HepG2 (cell line): ENCODE results near the gene FUT6. TPM values are rescaled to one million over a fixed set of nuclear protein-coding genes. Genes with fewer than 3 reads are reported as not detected.

ENCODE experiments used
- ARNT ChIP-seq: fragments of 450-650 bp; IDR thresholded peaks from 2 replicates; pipeline ENCODE4 v1.6.1; 2017
- BRCA1 ChIP-seq: sonication (generic); formaldehyde crosslinking; IDR thresholded peaks from 2 replicates; pipeline ENCODE4 v1.4.0; 2020; ENCODE audit warnings: missing genetic modification reagents
- CERS6 ChIP-seq: sonication (generic); formaldehyde crosslinking; IDR thresholded peaks from 2 replicates; pipeline ENCODE4 v1.5.0; 2020; ENCODE audit warnings: missing genetic modification reagents
- IKZF1 ChIP-seq: fragments of 450-650 bp; IDR thresholded peaks from 2 replicates; pipeline ENCODE4 v1.7.1; 2016
- MIXL1 ChIP-seq: IDR thresholded peaks from 2 replicates; pipeline ENCODE4 v1.6.1; 2016
- MTA3 ChIP-seq: sonication (generic); formaldehyde crosslinking; IDR thresholded peaks from 2 replicates; pipeline ENCODE4 v1.4.0; 2020; ENCODE audit warnings: missing genetic modification reagents
- NAIF1 ChIP-seq: sonication (generic); formaldehyde crosslinking; IDR thresholded peaks from 2 replicates; pipeline ENCODE4 v1.5.0; 2020; ENCODE audit warnings: mild to moderate bottlenecking, missing genetic modification reagents, borderline replicate concordance
- NBN ChIP-seq: fragments of 450-650 bp; conservative IDR thresholded peaks from 2 replicates; pipeline ENCODE4 v1.6.1; 2017
- RAD51 ChIP-seq: fragments of 450-650 bp; IDR thresholded peaks from 2 replicates; pipeline ENCODE4 v1.6.1; 2016; ENCODE audit warnings: borderline replicate concordance
- RARG ChIP-seq: sonication (generic); formaldehyde crosslinking; IDR thresholded peaks from 2 replicates; pipeline ENCODE4 v1.4.0; 2020; ENCODE audit warnings: low read depth, mild to moderate bottlenecking, missing genetic modification reagents
- RNF219 ChIP-seq: sonication (generic); formaldehyde crosslinking; IDR thresholded peaks from 2 replicates; pipeline ENCODE4 v1.5.0; 2020; ENCODE audit warnings: mild to moderate bottlenecking, missing genetic modification reagents
- SNRNP70 ChIP-seq: fragments of 200-400 bp; formaldehyde crosslinking; IDR thresholded peaks from 2 replicates; pipeline ENCODE4 v1.6.1; 2017; ENCODE audit warnings: mild to moderate bottlenecking, low read depth, low read length, moderate library complexity
- TEAD2 ChIP-seq: sonication (generic); formaldehyde crosslinking; IDR thresholded peaks from 2 replicates; pipeline ENCODE4 v1.9.0; 2021; ENCODE audit warnings: missing genetic modification reagents
- U2AF2 ChIP-seq: fragments of 200-400 bp; formaldehyde crosslinking; IDR thresholded peaks from 2 replicates; pipeline ENCODE4 v1.6.1; 2017; ENCODE audit warnings: low read depth, mild to moderate bottlenecking, low read length
- ZMYM2 ChIP-seq: sonication (generic); formaldehyde crosslinking; IDR thresholded peaks from 2 replicates; pipeline ENCODE4 v1.8.0; 2022; ENCODE audit warnings: mild to moderate bottlenecking, missing genetic modification reagents
- ZNF121 ChIP-seq: sonication (generic); formaldehyde crosslinking; IDR thresholded peaks from 2 replicates; pipeline ENCODE4 v1.5.0; 2020; ENCODE audit warnings: mild to moderate bottlenecking, missing genetic modification reagents
- ZNF225 ChIP-seq: sonication (generic); formaldehyde crosslinking; IDR thresholded peaks from 2 replicates; pipeline ENCODE4 v1.4.0; 2020; ENCODE audit warnings: mild to moderate bottlenecking, missing genetic modification reagents
- ZNF276 ChIP-seq: sonication (generic); formaldehyde crosslinking; IDR thresholded peaks from 2 replicates; pipeline ENCODE4 v1.4.0; 2020; ENCODE audit warnings: mild to moderate bottlenecking, low read depth, missing genetic modification reagents
- ZNF280B ChIP-seq: sonication (generic); formaldehyde crosslinking; IDR thresholded peaks from 2 replicates; pipeline ENCODE4 v1.5.0; 2020; ENCODE audit warnings: missing genetic modification reagents, mild to moderate bottlenecking, borderline replicate concordance
- ZNF292 ChIP-seq: sonication (generic); formaldehyde crosslinking; IDR thresholded peaks from 2 replicates; pipeline ENCODE4 v1.8.1; 2022; ENCODE audit warnings: mild to moderate bottlenecking, low read depth, missing genetic modification reagents, borderline replicate concordance
- ZNF335 ChIP-seq: sonication (generic); formaldehyde crosslinking; IDR thresholded peaks from 2 replicates; pipeline ENCODE4 v1.4.0; 2020; ENCODE audit warnings: missing genetic modification reagents
- ZNF354B ChIP-seq: sonication (generic); formaldehyde crosslinking; IDR thresholded peaks from 2 replicates; pipeline ENCODE4 v1.8.0; 2022; ENCODE audit warnings: mild to moderate bottlenecking, missing genetic modification reagents
- ZNF558 ChIP-seq: sonication (generic); formaldehyde crosslinking; IDR thresholded peaks from 2 replicates; pipeline ENCODE4 v1.9.0; 2022; ENCODE audit warnings: mild to moderate bottlenecking, missing genetic modification reagents, borderline replicate concordance
- ZNF580 ChIP-seq: IDR thresholded peaks from 2 replicates; pipeline ENCODE4 v1.6.1; 2016; ENCODE audit warnings: low read depth, borderline replicate concordance
- ZNF619 ChIP-seq: sonication (generic); formaldehyde crosslinking; IDR thresholded peaks from 2 replicates; pipeline ENCODE4 v1.4.0; 2020; ENCODE audit warnings: mild to moderate bottlenecking, missing genetic modification reagents
- polyA plus RNA-seq, 8 experiments: library from polyadenylated mRNA; depleted of rRNA in 3 of 8; stranded (reverse) in 7 of 8; unstranded in 1 of 8; fragments of >200 nt; fragmentation: Illumina TruSeq in 4 of 8; extraction: Trizol in 4 of 8; gene quantifications; 2 replicates each; pipeline versions ENCODE4 v1.2.1 to v1.2.3, GENCODE V29; 2011 to 2016; ENCODE audit warnings: low read depth in 4 of 8, missing spikeins in 1 of 8, mixed read lengths in 1 of 8; ENCODE audit not compliant: insufficient read depth in 1 of 8
- total RNA-seq, 5 experiments: library from RNA; depleted of rRNA; stranded (reverse); fragments of >200 nt; fragmentation: Illumina TruSeq; extraction: Trizol; gene quantifications; 2 replicates each; pipeline ENCODE4 v1.2.3, GENCODE V29; 2016; ENCODE audit warnings: low read depth in 1 of 5

The FUT6 gene
- total and polyA plus RNA-seq, 2 of the 13 experiments (the other 11 are each of a cell fraction or from before 2014, with no cell fraction given): 8.2 to 27.7 TPM

DNA sequence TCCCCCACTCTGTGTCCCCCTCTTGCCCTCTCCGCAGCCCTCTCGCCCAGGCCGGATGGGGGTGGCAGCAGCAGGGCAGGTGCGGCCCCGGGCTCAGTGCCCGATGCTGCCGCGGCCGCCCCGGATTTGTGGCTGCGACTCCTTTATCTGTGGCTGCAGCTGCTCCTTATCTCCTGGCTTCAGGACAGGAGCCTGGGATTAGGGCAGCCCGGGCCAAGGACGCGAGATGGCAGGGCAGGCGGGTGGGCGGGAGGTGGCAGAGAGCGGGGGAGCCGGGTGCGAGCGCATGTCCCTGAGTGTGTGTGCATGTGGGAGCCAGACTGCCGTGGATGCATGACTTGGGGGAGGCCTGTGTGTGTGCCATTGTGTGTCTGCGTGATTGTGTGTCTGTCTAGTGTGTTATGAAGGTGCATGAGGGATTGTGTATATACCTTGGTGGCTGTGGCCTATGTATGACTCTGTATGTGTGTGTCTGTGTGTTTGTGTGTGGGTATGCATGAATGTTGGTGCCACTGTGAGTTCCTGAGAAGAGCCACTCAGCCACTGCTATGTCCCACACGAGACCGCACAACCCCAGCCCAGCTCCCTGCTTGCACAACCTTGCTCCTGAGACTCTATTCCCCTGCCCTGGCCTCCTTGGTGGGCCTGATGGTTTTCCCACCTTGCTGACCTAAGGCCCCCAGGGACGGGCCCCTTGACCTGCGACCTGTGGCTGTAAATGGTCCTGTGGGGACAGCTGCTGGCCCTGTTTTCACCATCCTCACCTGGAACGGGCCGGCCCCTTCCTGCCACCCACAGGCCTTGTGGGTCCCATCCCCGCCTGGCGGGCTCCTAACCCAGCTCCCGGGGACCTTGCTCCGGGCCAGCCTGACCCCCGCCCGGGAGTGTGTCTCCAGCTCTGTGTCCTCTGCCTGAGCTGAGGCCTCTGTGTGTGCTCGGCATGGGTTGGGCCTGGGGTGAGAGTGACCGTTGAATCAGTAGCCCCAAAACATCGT, 40.0 kb downstream of the FUT6 start (continued):
- TF ChIP-seq SNRNP70 (no peak), ARNT (no peak), NBN (no peak), ZNF121 (CRISPR knock-in tag) (no peak), IKZF1 (no peak), ZMYM2 (CRISPR knock-in tag) (no peak), BRCA1 (CRISPR knock-in tag) (no peak), ZNF335 (CRISPR knock-in tag) (no peak), ZNF354B (CRISPR knock-in tag) (no peak), ZNF276 (CRISPR knock-in tag) (no peak), ZNF619 (CRISPR knock-in tag) (no peak), MIXL1 (CRISPR knock-in tag) (no peak), RARG (CRISPR knock-in tag) (no peak), ZNF280B (CRISPR knock-in tag) (no peak; the same call in 1 of the 2 replicates), CERS6 (no peak), U2AF2 (no peak), RNF219 (no peak), ZNF292 (CRISPR knock-in tag) (no peak), ZNF580 (no peak), TEAD2 (CRISPR knock-in tag) (no peak), RAD51 (no peak), NAIF1 (CRISPR knock-in tag) (no peak), ZNF225 (no peak), MTA3 (no peak), ZNF558 (CRISPR knock-in tag) (no peak; the same call in 1 of the 2 replicates)
